SIG-M5 (cell line): ENCODE measurements around the gene CCR6.
"Not testable (repeated sequence)": the region's sequence is repeated elsewhere in the genome, so short reads cannot be mapped to it uniquely, and the experiment has no call there.

Source experiments
- DNase-seq: peaks from one replicate; lab custom pipeline; 2025; lab: John Stamatoyannopoulos, UW

CCR6 gene

DNA sequence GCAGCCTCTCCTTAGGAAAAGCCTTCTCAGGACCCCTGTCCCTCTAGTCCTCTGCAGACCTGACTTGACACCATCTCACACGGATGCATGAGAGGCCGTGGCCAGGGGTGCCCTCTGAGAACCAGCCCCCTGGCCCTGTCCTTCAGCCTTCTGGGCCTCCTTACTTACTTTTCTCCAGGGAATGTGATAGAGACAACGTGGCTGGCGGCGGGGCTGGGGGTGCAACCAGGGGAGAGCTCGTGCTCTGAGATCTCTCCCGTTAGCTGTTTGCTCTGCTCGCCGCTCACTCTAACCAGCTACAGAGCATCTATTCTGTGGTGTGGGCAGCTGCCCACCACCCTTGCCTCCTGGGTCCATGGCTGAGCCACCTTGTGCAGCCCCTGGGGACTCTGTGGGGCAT is 20.1 kb downstream of the CCR6 start:
- no peak for DNase-seq

DNA sequence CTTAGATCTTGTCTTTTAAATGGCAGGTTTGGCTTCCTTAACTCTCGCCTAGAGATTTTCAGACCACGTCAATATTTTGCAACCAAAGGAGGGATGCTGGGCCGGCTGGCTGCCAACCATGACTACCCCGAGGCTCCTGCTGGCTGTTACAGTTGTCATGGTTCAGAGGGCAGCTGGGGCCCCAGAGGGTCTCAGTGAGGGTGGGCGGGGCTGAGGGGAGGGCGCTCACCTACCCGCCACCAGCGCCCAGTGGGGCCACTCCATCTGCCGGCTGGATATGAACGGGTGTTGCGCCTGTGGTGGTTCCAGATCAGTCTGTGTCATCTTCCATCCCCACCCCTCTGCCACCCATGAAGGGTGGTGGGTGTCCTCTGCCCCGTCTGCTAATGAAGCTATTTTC is 22.6 kb downstream of the CCR6 start:
- no peak for DNase-seq

DNA sequence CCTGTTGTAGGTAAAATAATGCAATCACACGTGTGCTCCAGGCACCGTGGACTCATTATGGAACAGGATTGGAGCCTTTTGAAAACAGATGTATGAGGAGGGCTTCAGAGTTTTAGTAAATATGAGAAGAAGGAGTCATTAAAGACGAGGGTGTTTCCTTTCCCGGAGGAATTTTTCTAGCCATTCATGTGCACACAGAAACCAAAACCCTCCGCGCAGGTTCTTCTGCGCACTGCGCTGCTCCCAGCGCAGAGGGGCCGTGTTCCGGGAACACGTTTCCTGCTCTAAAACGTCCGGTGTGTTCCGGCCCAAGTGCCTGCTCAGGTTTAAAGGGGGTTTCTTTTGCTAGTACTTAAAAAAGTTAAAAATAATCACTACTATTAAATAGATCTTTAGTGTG is 23.2 kb downstream of the CCR6 start:
- DNase-seq, result no peak

DNA sequence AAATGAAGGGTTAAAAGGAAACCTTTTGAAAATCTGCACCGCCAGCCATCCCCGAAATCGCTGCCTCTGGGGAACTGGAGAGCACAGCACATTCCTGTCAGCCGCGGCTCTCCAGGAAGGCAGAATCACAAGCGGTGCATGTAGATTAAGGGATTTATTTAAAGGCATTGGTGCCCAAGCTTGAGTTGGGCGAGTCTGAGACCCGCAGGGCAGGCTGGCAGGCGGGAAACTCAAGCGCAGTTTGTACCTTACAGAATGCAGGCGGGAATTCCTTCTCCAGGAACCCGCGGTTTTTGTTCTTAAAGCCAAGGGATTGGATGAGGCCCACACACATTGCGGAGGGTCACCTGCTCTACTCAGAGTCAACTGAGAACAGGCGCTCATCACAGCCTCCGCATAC is 24.1 kb downstream of the CCR6 start:
- DNase-seq, result no peak

DNA sequence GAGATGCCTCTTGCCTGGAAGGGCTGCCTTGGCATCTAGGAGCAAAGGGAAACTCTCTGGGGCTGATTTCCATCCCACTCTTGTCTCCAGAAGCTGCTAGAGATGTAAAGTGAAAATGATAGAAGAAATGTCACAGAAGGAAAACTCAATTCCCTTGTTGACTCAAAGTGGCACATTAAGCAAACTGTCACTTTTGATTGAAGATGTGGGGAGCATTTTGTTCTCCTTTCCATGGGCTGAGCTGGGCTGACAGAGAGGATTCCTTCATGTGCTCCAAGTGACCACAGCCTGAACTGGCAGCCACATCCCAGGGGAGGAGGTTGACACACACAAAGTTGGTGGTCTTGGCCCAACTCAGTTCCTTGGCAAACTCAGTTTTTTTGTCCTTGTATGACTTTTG is 25.1 kb downstream of the CCR6 start:
- no peak for DNase-seq

DNA sequence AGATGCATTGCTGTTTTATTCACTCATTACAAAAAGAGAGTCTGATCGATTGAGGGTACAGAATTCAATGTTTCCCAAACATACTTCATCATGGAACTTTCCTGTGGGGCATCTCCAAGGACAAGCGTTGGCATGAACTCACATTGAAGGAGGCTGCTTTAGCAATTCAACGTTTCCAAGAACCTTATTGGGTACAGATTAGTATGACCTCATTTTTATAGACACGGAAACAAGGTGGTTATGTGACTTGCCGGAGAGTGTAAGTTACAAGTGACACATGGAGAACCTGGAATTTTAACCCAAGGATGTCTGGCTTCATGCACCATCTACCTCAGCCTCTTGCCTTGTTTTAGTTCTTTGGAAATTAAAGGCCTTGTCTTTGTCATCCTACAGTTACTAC is 26.1 kb downstream of the CCR6 start:
- no peak for DNase-seq

DNA sequence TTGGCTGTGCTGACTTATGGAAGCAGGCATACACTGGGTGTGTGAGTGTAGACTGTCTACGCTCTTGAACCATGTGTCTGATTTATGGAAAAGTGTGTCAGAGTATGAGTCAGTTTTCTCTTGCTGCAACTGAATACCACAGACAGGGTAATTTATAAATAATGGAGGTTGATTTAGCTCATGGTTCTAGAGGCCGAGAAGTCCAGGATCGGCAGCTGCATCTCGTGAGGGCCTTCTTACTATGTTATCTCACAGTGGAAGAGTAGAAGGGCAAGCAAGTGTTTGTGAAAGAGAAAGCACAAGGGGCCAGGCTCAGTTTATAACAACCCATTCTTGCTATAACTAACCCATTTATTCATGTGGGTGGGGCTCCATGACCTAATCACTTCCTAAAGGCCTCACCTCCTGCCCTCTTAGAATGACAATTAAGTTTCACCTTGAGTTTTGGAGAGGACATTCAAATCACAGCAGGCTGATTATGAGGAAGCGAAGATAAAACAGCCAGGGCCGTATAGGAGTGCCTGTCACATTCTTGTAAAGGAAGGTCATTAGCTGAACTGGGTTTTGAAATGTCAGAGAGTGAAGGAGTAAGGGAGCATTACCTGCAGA is 28.1 kb downstream of the CCR6 start:
- DNase-seq, result no peak

DNA sequence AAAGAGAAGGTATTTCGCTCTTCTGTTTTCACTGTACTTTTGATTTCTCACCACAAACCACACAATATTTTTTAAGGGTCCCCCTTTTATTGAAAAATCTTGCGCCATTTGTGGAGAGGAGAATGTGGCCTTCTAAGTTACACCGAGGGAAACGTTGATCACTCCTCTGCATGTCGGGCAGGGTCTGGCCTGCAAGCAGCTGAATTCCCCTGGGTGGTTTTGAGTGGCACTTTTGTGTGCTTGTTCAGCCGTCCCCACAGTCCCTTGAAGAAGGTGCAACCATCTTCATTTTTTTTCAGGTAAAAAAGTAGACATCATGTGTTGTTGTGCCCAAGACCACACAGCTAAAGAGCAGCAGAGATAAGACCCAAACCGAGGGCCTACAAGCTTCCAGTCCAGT is 28.8 kb downstream of the CCR6 start:
- no peak for DNase-seq

DNA sequence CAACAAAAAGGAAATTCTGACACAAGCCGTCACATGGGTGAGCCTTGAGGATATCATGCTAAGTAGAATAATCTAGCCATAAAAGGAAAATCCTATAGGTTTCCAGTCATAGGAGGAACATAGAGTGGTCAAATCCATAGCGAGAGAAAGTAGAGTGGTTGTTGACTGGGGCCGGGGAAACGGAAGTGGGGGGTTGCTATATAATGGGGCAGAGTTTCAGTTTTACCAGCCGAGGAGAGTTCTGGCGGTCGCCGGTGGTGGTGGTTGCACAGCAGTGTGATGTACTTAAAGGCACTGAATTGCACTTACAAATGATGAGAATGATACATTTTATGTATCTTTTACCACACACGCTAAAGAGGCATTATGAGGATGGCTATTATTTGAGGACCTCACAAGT is 30.0 kb downstream of the CCR6 start:
- DNase-seq, result no peak

DNA sequence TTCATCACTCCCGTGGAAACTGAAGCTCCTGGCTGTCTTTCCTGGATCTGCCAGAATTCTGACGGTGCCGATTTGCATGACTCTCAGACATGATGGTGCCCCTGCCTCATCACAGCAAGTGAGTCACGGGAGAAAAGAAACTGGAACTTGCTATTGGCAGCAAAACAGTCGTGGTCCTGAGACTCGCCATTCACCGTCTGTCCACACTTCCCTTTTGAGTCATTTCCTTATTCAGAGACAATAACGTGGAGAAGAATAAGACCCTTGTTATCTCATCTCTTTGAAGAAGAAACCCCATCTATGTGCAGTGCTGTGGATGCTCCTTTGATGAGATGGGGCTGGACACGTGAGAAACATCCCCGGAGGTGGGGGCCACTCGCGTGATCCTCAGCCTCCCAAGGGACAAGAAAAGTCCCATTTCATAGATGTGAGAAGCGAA is 30.6 kb downstream of the CCR6 start:
- no peak for DNase-seq

DNA sequence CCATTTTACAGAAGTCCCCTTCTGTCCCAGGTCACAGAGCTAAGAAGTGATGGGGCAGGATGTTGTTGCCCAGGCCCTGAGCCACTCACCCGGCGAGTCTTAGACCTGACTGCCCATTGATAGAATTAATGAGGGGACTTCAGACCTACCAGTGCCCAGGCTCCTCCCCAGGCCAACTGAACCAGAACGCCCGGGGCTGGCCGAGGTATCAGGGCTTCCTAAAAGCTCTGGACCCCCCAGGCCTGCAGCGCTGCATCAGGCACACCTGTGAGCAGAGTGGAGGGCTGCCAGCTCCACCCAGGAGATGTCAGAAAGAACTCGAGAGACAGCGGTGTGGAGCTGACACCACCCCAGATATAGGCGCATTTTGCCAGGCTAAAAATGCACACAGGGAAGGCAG is 31.4 kb downstream of the CCR6 start:
- no peak for DNase-seq

DNA sequence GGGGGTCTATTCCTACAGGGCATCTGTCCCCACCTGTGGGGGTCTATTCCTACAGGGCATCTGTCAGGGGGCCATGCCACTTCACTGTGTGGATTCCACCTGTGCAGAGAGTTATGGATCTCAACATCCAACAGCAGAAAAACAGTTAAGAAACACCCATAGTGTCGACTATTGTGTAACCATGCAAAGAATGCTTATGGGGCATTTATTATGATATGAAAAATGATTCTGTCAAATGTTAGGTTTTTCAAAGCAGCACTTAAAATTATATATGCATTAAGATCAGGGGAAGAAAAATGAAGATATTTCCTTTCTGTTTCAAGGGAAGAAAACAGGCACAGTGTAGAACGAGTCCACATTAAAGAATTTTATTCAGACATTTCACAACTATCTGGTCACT is 32.0 kb downstream of the CCR6 start:
- no peak for DNase-seq

DNA sequence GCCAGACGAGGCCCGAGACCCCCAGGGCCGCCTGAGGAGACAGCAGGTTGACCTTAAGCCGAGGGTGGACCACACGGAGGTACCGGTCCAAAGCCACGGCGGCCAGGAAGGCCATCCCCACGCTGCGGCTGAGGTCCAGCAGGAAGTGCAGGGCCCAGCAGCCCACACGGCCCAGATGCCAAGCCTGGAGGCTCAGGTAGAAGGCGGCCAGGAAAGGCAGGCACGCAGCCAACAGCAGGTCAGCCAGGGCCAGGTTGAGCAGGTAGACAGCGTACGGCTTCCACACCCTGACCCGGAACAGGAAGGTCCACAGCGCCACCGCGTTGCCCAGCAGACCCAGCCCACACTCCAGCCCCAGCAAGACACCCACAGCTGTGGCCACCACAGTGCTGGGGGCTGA is 34.5 kb downstream of the CCR6 start:
- DNase-seq, result no peak

DNA sequence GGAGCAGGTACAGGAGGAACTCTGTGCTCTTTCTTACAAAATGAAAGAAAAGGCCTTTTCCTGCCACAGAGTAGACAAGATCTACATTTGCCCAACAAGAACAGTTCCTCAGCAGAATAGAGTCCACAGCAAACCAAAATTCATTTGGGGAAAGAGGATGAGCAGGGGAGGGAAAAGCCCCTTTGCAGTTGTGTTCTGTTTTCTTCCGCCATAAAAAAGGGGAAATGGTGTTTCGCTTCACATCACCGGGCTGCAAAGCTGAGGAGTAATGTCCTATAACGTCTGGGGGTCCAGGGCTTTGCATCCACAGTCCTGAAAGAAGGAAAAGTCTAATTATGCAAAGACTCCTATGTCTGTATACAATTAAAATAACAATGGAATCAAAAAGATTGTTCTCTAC is 35.0 kb downstream of the CCR6 start, which contains the start of gene GPR31:
TSS of gene GPR31 (minus strand) at position 118 of the 400 bp plus-strand sequence. CDS start 149 bp downstream, outside the sequence.
- DNase-seq, result no peak

DNA sequence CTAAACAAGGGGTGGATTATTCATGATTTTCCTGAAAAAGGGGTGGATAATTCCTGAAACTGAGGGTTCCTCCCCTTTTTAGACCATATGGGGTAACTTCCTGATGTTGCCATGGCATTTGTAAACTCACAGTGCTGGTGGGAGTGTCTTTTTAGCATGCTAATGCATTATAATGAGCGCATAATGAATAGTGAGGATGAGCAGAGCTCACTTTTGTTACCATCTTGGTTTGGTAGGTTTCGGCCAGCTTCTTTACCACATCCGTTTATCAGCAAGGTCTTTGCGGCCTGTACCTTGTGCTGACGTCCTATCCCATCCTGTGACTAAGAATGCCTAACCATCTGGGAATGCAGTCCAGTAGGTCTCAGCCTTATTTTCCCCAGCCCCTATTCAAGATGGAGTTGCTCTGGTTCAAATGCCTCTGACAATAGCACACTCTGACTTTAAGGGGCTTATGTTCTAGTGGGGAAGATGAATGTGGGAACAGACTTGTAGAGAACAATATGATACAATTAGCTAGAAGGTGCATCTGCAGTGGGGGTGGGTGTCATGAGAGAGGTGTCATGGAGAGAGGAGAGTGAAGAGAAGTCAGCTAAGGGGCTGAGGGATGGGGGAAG is 39.1 kb downstream of the CCR6 start:
- DNase-seq, result no peak

DNA sequence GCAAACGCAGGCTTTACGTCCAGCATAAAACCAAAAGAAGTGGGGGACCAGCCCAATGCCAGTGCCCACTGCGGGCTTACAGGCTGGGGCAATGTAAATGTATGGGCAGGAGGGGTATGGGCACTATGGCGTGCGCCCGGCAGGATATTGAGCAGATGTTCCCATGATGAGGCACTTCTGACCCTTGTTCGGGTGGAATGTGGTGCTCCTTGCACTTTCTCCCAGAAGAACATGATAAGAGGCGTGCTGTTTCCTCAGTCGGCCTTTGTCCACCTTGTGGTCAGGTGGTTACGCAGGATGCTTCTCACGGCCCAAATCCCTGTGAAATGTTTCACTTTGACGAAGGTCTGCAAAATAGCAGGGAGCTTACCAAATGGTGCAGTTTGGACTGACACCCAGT is 39.7 kb downstream of the CCR6 start:
- DNase-seq, result no peak

DNA sequence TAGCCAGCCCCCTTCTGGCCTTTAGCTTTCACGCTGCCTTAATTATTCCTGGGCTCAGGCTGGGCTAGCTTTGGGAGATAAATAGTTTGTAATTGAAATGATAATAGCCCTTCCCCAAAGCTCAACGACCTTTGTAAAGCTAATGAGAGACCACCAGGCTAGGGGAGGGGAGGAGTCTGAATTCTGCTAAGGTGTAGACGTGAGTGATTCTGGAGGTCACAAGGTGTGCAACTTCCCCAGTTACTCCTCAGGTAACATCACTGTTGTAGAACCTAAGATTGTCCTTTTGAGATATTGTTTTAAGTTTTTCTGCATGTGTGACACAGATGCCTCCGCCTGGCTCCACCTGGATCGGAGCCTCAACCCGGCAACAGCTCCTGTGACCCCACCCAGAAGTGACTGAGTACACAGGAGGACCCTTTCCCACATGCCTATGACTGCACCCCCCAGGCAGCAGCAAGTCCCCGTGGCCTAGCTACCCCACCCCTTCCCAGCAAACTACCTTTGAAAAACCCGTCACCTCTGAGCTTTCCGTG is 40.6 kb downstream of the CCR6 start:
- DNase-seq, result no peak

DNA sequence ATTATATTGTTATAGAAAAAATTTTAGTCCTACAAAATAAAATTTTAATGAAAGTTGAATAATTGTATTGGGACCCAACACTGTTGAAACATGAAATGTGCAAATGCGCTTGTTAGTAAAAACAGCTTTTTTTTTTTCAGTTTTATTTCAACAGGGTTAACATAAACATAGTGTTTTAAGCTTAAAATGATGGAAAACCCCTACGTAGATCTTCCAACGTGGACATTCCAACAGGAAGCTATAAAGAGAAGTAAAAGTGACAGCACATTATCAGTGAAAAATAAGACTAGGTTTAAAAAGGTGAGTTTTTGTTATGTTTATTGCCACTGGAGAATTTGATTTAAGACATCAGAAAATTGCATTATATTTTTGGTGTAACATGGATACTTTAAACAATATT is 41.4 kb downstream of the CCR6 start:
- no peak for DNase-seq

DNA sequence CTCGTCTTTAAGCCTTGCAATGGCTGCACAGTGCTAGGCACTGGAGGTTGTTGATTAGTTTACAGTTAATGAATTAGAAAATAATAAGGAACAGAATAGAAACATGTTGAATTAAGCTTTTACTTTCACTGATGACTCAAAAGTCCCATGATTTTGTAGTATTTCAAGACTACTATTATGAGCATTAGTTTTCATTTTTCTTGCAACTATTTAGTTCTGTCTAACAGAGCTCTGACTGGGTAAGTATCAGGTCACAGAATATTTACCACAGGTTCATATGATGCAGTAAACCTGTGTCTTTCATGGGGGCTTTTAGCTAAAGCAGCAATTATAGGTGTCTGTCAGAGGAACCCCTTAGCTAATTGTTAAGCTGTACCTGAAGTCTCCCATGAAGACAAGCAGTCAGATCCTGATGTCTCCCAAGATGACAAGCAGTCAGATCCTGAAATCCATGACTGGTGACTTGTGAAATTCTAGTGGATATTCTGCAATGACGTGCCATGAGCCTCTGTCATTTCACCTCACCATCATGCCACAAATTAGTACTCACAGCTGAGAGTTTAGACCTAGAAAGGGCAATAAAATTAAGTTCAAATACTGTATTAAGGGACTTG is 43.1 kb downstream of the CCR6 start:
- no peak for DNase-seq

DNA sequence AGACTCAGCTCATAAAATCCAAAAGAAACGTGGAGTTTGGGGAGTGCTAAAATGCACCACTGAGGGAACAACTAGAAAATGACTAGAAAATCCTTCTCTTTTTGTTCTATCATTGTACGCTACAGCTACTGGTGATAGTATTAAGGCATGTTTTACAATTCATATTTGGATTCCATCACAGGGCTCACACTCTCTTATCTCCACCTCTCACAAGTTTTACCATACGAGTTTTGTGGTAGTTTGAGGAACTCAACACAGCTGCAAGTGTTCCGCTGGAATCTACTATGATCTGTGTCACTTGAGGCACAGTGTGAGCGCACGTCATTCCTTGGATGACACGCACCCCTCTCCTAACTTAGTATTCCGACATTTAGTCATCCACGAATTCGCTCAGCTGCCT is 44.8 kb downstream of the CCR6 start:
- not testable (repeated sequence) for DNase-seq

DNA sequence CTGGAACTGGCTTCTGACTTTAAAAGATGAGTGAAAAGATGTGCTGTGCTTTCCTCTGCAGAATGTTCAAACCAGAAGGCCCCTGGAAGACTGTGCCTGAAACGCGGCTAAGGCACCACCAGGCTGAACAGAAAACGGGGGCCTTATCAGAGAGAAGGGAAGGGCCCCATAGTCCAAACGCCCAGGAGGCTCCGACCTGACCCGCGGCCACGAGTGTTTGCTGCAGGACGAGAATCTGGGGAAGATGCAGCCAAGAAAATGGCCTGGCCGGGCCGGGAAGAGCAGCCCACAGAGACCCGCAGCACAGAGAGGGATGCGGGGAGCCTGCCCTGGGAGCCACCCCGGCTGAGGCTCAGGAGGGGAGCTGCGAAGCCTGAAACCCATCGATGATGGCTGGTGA is 45.4 kb downstream of the CCR6 start:
- not testable (repeated sequence) for DNase-seq

DNA sequence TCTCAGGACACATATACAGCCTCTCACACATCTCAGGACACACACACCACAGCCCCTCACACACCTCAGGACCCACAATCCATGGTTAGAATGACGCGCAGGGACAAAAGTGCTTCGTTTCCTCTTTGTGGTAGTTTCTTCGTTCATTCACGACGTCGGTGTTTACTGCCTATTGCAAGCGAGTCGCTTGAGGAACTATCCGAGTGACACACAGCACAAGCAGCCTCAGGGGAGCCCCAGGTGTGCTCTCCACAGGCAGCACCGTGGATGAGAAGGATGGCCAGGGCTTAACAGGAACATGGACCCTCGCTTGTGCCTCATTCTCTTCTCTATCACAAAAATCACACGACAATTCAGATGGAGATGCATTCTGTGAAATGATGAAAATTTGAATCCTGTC is 47.0 kb downstream of the CCR6 start:
- DNase-seq, result not testable (repeated sequence)

DNA sequence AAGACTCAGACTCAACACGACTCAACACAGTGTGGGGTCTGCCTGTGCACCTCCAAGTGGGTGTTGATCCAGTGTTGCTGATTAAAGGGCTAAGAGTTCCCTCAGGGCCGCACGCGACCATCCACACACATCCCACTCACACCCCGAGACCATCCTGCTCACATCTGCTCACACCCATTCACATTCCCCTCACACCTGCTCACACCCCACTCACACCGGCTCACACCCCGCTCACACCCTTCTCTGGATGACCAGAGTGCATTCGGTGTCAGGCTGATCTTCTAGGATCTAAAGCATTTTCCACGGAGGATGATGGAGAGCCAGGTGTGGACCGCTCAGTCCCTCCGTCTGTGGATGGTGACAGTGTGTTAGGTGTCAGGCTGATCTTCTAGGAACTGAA is 48.4 kb downstream of the CCR6 start:
- DNase-seq, result not testable (repeated sequence)
